NB4 (cell line): ENCODE measurements around the gene MBLAC1.

Source experiments
- DNase-seq: peaks from one replicate; pipeline ENCODE4 v3.0.0; 2010; ENCODE audit warnings: low read depth
- H3K4me3 ChIP-seq: one replicate; pipeline ENCODE4 v1.5.1; 2011; ENCODE audit warnings: mild to moderate bottlenecking, low read depth, low read length, moderate library complexity
- CTCF ChIP-seq: IDR thresholded peaks from one replicate; pipeline ENCODE4 v1.5.1; 2012; ENCODE audit warnings: low read depth, low read length
- MYC ChIP-seq: IDR thresholded peaks from 2 replicates; pipeline ENCODE4 v1.6.1; 2011; ENCODE audit warnings: low read depth, low read length
- POLR2A ChIP-seq: IDR thresholded peaks from 2 replicates; pipeline ENCODE4 v1.6.1; 2011; ENCODE audit warnings: mild to moderate bottlenecking; ENCODE audit not compliant: insufficient read length; ENCODE audit errors: extremely low read depth
- TF ChIP-seq, protein P1 (sequence below): IDR thresholded peaks from 2 replicates; pipeline ENCODE4 v1.6.1; 2011; ENCODE audit warnings: low read depth, low read length

The MBLAC1 gene

DNA sequence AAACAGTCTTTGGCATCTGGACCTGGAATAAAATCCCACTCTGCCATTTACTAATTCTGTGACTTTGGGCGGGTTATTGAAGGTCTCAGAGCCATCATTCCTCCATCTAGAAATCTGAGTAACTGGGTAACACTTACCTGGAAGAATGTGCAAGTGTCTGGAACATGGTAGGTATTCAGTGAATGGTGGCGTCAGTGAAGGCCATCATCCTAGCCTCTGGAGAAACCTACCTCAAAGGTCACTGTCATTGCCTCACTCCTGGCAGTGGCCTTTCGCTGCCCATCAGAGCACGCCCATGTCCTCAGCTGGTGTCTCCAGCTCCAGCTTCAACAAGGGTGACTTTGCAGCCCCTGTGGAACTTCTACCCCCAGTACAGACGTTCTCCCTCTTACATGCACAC, 37.1 kb downstream of the MBLAC1 start:
- H3K4me3 ChIP-seq: no peak overlapping the region
- DNase-seq: no peak
- TF ChIP-seq CTCF (no peak), POLR2A (no peak), MYC (no peak)
- TF ChIP-seq, protein P1, sequence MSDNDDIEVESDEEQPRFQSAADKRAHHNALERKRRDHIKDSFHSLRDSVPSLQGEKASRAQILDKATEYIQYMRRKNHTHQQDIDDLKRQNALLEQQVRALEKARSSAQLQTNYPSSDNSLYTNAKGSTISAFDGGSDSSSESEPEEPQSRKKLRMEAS: no peak

- no peak overlapping the region for H3K4me3 ChIP-seq
- DNase-seq: peak; percentile 8
- TF ChIP-seq MYC (no peak), POLR2A (no peak), CTCF (no peak)
- TF ChIP-seq, protein P1: no peak
Observed at GRCh38 chr7:100166317-100166940, 39.7 kb downstream of the MBLAC1 start.

- TF ChIP-seq POLR2A (no peak), CTCF (no peak), MYC (no peak)
- TF ChIP-seq, protein P1: no peak
- DNase-seq: peak; percentile 10
- no peak overlapping the region for H3K4me3 ChIP-seq
Observed at GRCh38 chr7:100166970-100167911, 40.5 kb downstream of the MBLAC1 start.

GRCh38 chr7:100167912-100168323, 41.2 kb downstream of the MBLAC1 start:
- TF ChIP-seq, protein P1: no peak
- TF ChIP-seq POLR2A (no peak), CTCF (no peak), MYC (no peak)
- DNase-seq: peak; percentile 23
- H3K4me3 ChIP-seq: peak overlapping the region; percentile 27

DNA sequence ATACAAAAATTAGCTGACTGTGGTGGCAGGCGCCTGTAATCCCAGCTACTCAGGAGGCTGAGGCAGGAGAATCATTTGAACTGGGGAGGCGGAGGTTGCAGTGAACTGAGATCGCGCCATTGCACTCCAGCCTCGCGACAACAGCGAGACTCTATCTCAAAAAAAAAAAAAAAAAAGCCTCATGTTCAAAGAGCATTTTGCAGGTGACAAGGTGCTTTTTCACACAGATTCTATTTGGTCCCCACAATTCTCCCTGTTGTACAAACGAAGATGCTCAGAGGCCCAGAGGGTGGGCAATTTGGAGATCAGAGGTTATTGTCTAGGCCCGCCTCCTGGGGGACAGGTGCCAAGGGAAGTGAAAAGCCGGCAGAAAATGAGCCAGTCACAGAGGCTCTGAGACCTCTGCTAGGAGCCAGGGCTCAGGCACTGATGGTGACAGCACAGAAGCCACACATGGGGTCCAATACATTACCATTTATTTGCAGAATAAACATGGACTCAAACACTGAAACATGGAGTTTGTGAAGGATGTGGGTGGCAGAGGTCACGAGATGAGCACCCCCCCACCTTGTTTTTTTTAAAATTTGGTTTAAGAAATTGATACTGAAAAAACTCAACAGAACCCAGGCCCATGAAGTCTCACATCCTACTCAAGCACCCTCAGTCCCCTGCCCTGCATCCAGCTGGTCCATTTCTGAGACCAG, 42.5 kb downstream of the MBLAC1 start:
- DNase-seq: no peak
- no peak overlapping the region for H3K4me3 ChIP-seq
- no peak for TF ChIP-seq MYC
- no peak for TF ChIP-seq POLR2A
- no peak for TF ChIP-seq CTCF
- TF ChIP-seq, protein P1: no peak
